GM18505 (cell line): ENCODE results near the gene B4GALT5.

Experiments
- ATAC-seq: cut with Tn5 transposase; IDR thresholded peaks from one replicate; pipeline ENCODE4 v1.9.1; 2021; ENCODE audit not compliant: unreplicated experiment
- POLR2A ChIP-seq: IDR thresholded peaks from 4 replicates; pipeline ENCODE4 v1.6.1; 2011; ENCODE audit warnings: borderline replicate concordance; ENCODE audit not compliant: insufficient read depth, insufficient read length; ENCODE audit errors: extremely low read depth

The B4GALT5 gene

GRCh38 chr20:49594143-49594930 lies 119.3 kb downstream of the B4GALT5 start:
- no peak for ATAC-seq
- TF ChIP-seq POLR2A, result no peak

GRCh38 chr20:49593466-49594142 lies 120.1 kb downstream of the B4GALT5 start:
- TF ChIP-seq POLR2A, result no peak
- ATAC-seq, result no peak

- no peak for TF ChIP-seq POLR2A
- ATAC-seq, result no peak
These were observed 121.6 kb downstream of the B4GALT5 start for GRCh38 chr20:49592120-49592519.

GRCh38 chr20:49591217-49591865 lies 122.3 kb downstream of the B4GALT5 start:
- no peak for TF ChIP-seq POLR2A
- no peak for ATAC-seq

GRCh38 chr20:49590163-49591017 lies 123.3 kb downstream of the B4GALT5 start:
- ATAC-seq, result no peak
- no peak for TF ChIP-seq POLR2A

- no peak for TF ChIP-seq POLR2A
- no peak for ATAC-seq
These were observed 123.9 kb downstream of the B4GALT5 start for GRCh38 chr20:49589747-49590146.

- no peak for TF ChIP-seq POLR2A
- no peak for ATAC-seq
These were observed 126.5 kb downstream of the B4GALT5 start for GRCh38 chr20:49587111-49587570.

- TF ChIP-seq POLR2A, result no peak
- no peak for ATAC-seq
These were observed 128.0 kb downstream of the B4GALT5 start for GRCh38 chr20:49585585-49586245.

GRCh38 chr20:49584418-49585382 lies 129.0 kb downstream of the B4GALT5 start:
- no peak for ATAC-seq
- TF ChIP-seq POLR2A, result no peak

- no peak for ATAC-seq
- no peak for TF ChIP-seq POLR2A
These were observed 129.8 kb downstream of the B4GALT5 start for GRCh38 chr20:49583669-49584417.

GRCh38 chr20:49583343-49583668 lies 130.4 kb downstream of the B4GALT5 start:
- no peak for TF ChIP-seq POLR2A
- ATAC-seq, result no peak
